ENCODE results near the gene PRG2. TPM values are rescaled to one million over a fixed set of nuclear protein-coding genes. Genes with fewer than 3 reads are reported as not detected.

Gene PRG2
- total and polyA plus RNA-seq, 2 of the 4 experiments (the other 2 are of a cell fraction) = not detected

GRCh38 chr11:57364851-57365660 is 25.4 kb downstream of the PRG2 start:
- H3K9me3 ChIP-seq (ENCODE audit: control insufficient read depth, insufficient read depth, low read length) = peaks cover 3% of the 10 kb centered on the region; the same call in 1 of the 2 replicates
- dilution Hi-C loops (cut with HindIII; ENCODE audit: low sequenced_read_pairs, unreplicated experiment) = no loop called here

More at GRCh38 chr11:57364851-57365660, 25.4 kb downstream of the PRG2 start:
- no peak overlapping the region for H3K4me2 ChIP-seq (ENCODE audit: low read depth, low read length)
- peaks cover 51% of the 10 kb centered on the region for H3K27me3 ChIP-seq (ENCODE audit: control insufficient read depth, insufficient read depth, low read length)
- no peak overlapping the region for H3K4ac ChIP-seq (ENCODE audit: low read depth, low read length)
- H2BK120ac ChIP-seq (ENCODE audit: low read depth, low read length) = no peak overlapping the region
- intact Hi-C loops (cut with micrococcal nuclease) (no loop called here), in situ Hi-C loops (cut with MboI; ENCODE audit: low sequenced_read_pairs) (loop anchor here (25.0 kb wide), 1 partner anchor 528 kb away; no protein-coding TSS in a partner anchor)
- no peak for DNase-seq
- H4K91ac ChIP-seq (ENCODE audit: insufficient read depth, low read depth, low read length) = no peak overlapping the region
- no peak overlapping the region for H2AK5ac ChIP-seq (ENCODE audit: low read depth, low read length)
- H3K9me1 ChIP-seq (ENCODE audit: insufficient read depth, low read length) = no peaks in the 10 kb centered on the region
- H2AK9ac ChIP-seq (replicated peaks; ENCODE audit: low read depth, low read length, poor library complexity) = no peak overlapping the region
- no peaks in the 10 kb centered on the region for H3K36me3 ChIP-seq (ENCODE audit: control insufficient read depth, insufficient read depth, low read length)
- H3K56ac ChIP-seq (ENCODE audit: extremely low read depth, insufficient read depth, low read length) = no peak overlapping the region
- H2BK20ac ChIP-seq (ENCODE audit: low read depth, low read length) = no peak overlapping the region
- H3K4me3 ChIP-seq (ENCODE audit: insufficient read depth, low read depth, low read length) = no peak overlapping the region
- no peak overlapping the region for H3K23ac ChIP-seq (ENCODE audit: low read depth, low read length)
- no peak overlapping the region for H3K18ac ChIP-seq (ENCODE audit: low read depth, low read length)
- no peak overlapping the region for H4K8ac ChIP-seq (ENCODE audit: low read depth in 2 of 2, low read length in 2 of 2)
- WGBS, 2 experiments (ENCODE audit: extremely low coverage in 2 of 2, insufficient read length in 1 of 2) = no CpG with 5 or more reads among the region's 9 CpGs
- H4K5ac ChIP-seq (ENCODE audit: low read depth, low read length) = no peak overlapping the region
- no peaks in the 10 kb centered on the region for H3K4me1 ChIP-seq (ENCODE audit: control insufficient read depth, insufficient read depth, low read length)
- no peak for ATAC-seq (ENCODE audit: low read depth)
- no TSS peak for BruUV-seq (replicated peaks)
- H3K27ac ChIP-seq (ENCODE audit: insufficient read depth, low read length) = no peak overlapping the region
- H2BK15ac ChIP-seq (ENCODE audit: low read depth, low read length) = no peak overlapping the region
- no peak overlapping the region for H3K9ac ChIP-seq (ENCODE audit: low read depth, low read length)
- TF ChIP-seq, protein P1, sequence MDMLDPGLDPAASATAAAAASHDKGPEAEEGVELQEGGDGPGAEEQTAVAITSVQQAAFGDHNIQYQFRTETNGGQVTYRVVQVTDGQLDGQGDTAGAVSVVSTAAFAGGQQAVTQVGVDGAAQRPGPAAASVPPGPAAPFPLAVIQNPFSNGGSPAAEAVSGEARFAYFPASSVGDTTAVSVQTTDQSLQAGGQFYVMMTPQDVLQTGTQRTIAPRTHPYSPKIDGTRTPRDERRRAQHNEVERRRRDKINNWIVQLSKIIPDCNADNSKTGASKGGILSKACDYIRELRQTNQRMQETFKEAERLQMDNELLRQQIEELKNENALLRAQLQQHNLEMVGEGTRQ (IDR thresholded peaks at IDR 0.05; ENCODE audit: low read depth, low read length) = no peak
- TF ChIP-seq RCOR1 (IDR thresholded peaks at IDR 0.05; ENCODE audit: insufficient replicate concordance, low read length) (no peak), RAD21 (IDR thresholded peaks at IDR 0.05; ENCODE audit: low read length) (no peak), NFE2L2 (IDR thresholded peaks at IDR 0.05; ENCODE audit: low read depth, low read length) (no peak), MXI1 (IDR thresholded peaks at IDR 0.05; ENCODE audit: borderline replicate concordance, low read depth, low read length) (no peak), RFX5 (IDR thresholded peaks at IDR 0.05; ENCODE audit: low read depth, low read length) (no peak), MAZ (IDR thresholded peaks at IDR 0.05; ENCODE audit: borderline replicate concordance, low read depth, low read length) (no peak), SMC3 (IDR thresholded peaks at IDR 0.05; ENCODE audit: low read depth, low read length) (no peak)
- CTCF ChIA-PET = no interaction called here
- no peak overlapping the region for H3K14ac ChIP-seq (replicated peaks; ENCODE audit: low read depth, low read length)
- no peaks in the 10 kb centered on the region for H3K79me1 ChIP-seq (ENCODE audit: low read depth in 1 of 2, low read length in 2 of 2)
- H2AFZ ChIP-seq (replicated peaks; ENCODE audit: low read length, poor library complexity) = no peak overlapping the region
- POLR2A ChIA-PET (ENCODE audit: unreplicated experiment) = no interaction called here
- no peak overlapping the region for H2BK5ac ChIP-seq (ENCODE audit: low read depth, low read length, poor library complexity, severe bottlenecking)
- H4K20me1 ChIP-seq (ENCODE audit: insufficient read depth, low read length) = no peaks in the 10 kb centered on the region
